Heart right ventricle (tissue), 16 donors: ENCODE data around the gene PCMT1. TPM values are rescaled to one million over a fixed set of nuclear protein-coding genes. Genes with fewer than 3 reads are reported as not detected.
A peak's percentile ranks its signal among the peaks of the same experiment; 100 is the strongest.
"Not testable (repeated sequence)": the region's sequence is repeated elsewhere in the genome, so short reads cannot be mapped to it uniquely, and the experiment has no call there.

Experiments used
- ATAC-seq, 8 donors: fragments of 200-7000 bp; cut with Tn5 transposase; one replicate each; pipeline ENCODE4 v1.9.1; 2020; ENCODE audit warnings: mild to moderate bottlenecking in 8 of 8, moderate library complexity in 8 of 8, moderate number of reproducible peaks in 1 of 8
- DNase-seq, 2 donors: peaks; one replicate each; pipeline ENCODE4 v3.0.0-alpha.2; 2020
- H3K27ac ChIP-seq, 10 donors: fragments of 200-600 bp; sonication (generic) in 2 of 10; one replicate each; pipeline versions ENCODE4 v1.5.0 to v1.8.0; 2020 to 2022; ENCODE audit warnings: mild to moderate bottlenecking in 3 of 10
- H3K27me3 ChIP-seq, 7 donors: fragments of 200-600 bp; one replicate each; pipeline ENCODE4 v1.8.0; 2021 to 2022; ENCODE audit warnings: mild to moderate bottlenecking in 2 of 7
- H3K36me3 ChIP-seq, 9 donors: fragments of 200-600 bp; sonication (generic) in 1 of 9; one replicate each; pipeline versions ENCODE4 v1.5.0 to v1.8.0; 2020 to 2022; ENCODE audit warnings: mild to moderate bottlenecking in 2 of 9
- H3K4me1 ChIP-seq, 9 donors: fragments of 200-600 bp; sonication (generic) in 1 of 9; one replicate each; pipeline versions ENCODE4 v1.5.0 to v1.8.0; 2020 to 2022; ENCODE audit warnings: mild to moderate bottlenecking in 4 of 9
- H3K4me3 ChIP-seq, 10 donors: fragments of 200-600 bp; sonication (generic) in 2 of 10; one replicate each; pipeline versions ENCODE4 v1.5.0 to v1.8.0; 2020 to 2022; ENCODE audit warnings: mild to moderate bottlenecking in 7 of 10, moderate library complexity in 2 of 10
- H3K9me3 ChIP-seq, 11 donors: fragments of 200-600 bp in 10 of 11; sonication (generic) in 2 of 11; one replicate each; pipeline versions ENCODE4 v1.5.0 to v1.8.0; 2013 to 2022; ENCODE audit warnings: mild to moderate bottlenecking in 2 of 11, control low read depth in 1 of 11, moderate library complexity in 1 of 11
- WGBS, 2 donors: extraction: QIAGEN DNeasy Blood & Tissue Kit; methylation state at CpG; one replicate each; pipeline ENCODE4 v1.1.7; 2013; ENCODE audit warnings: inconsistent platforms in 1 of 2; 5-methylcytosine and 5-hydroxymethylcytosine counted together
- intact Hi-C, 10 donors: fragments of 100-400 bp; cut with DNase I; formaldehyde crosslinking; loops; one replicate each; pipeline versions ENCODE4 v1.11.1 to v1.14.2; 2022
- polyA plus RNA-seq, 2 donors: library from polyadenylated mRNA; stranded (reverse); fragments of 200-250 nt; gene quantifications; one replicate each; pipeline ENCODE4 v1.2.3, GENCODE V29; 2013
- total RNA-seq, 10 donors: library from RNA; stranded (reverse); fragmentation: NEBNext Ultra II Directional in 3 of 10; extraction: Animal tissue kit (Norgen Biotek cat#: 25700) in 3 of 10; gene quantifications; one replicate each; pipeline versions ENCODE4 v1.2.1 to v1.2.4, GENCODE V29; 2021 to 2023
- TF ChIP-seq, protein P1 (sequence below), 9 donors: fragments of 200-600 bp; sonication (generic) in 2 of 9; IDR thresholded peaks; one replicate each; pipeline versions ENCODE4 v1.5.0 to v1.8.0; 2021 to 2022; ENCODE audit warnings: antibody characterized with exemption in 9 of 9, mild to moderate bottlenecking in 5 of 9, moderate library complexity in 1 of 9
- donor health status: Arrhythmogenic right ventricular cardiomyopathy.
- donor health status: ischemic (EF 13 %, LVEDD 7.1; RV severe dilation, severe dysfunction).
- donor health status: healthy with polysubstance abuse.
- donor health status: DM: no; HTN: yes; CAD: no.
- donor health status: DM: no; HTN: no; CAD: no.
- donor health status: ischemic (EF 25% LVEDD 6.9; RV normal size, moderate dysfunction).
- donor health status: ischemic (EF 25% LVEDD 5.7; RV mildly dilated, moderate dysfunction).
- donor health status: healthy.
- donor health status: DM: yes; HTN: yes; CAD: no.
- donor health status: Ischemic cardiomyopathy.
- donor health status: ischemic (EF 35%, LVEDD 5.7; RV mildly dilated, moderate dysfunction).
- donor health status: nonischemic (EF 11% LVEDD 7.7; RV severe dilation, severe dysfunction).
- donor health status: DM: yes; HTN: yes; CAD: no.
- donor health status: PGD.
- donor health status: ischemic (EF 29% LVEDD 5.4; RV normal size, mild dysfunction).
- donor health status: nonischemic (EF 23%, LVEDD 6.1; RV moderate dilation, normal function).

The PCMT1 gene
- total and polyA plus RNA-seq, 12 donors: 33.3 to 178 (median 151) TPM

DNA sequence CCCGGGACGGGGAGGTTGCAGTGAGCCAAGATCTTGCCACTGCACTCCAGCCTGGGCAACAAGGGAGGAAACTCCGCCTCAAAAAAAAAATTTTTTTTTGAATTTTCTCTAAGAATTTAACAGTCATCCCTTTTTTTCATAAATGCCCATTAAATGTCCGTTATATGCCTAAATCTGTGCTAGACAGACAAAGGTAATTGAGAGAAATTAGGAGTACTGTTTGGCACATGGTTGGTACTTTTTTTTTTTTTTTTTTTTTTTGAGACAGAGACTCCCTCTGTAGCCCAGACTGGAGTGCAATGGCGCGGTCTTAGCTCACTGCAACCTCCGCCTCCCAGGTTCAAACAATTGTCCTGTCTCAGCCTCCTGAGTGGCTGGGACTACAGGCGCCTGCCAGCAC lies 1.7 kb downstream of the PCMT1 start:
- Histone ChIP-seq H3K36me3 (peaks cover 0 to 3% (median 0%) of the 10 kb centered on the region in 9 donors), H3K27me3 (no peaks in the 10 kb centered on the region), H3K27ac (peak overlapping the region in 3 of 10 donors; percentile 26 to 96 (median 94)), H3K4me1 (peaks cover 0 to 63% (median 45%) of the 10 kb centered on the region in 9 donors), H3K9me3 (no peaks in the 10 kb centered on the region), H3K4me3 (peak overlapping the region in 6 of 10 donors; percentile 87 to 100 (median 98))
- no peak for DNase-seq
- TF ChIP-seq, protein P1, sequence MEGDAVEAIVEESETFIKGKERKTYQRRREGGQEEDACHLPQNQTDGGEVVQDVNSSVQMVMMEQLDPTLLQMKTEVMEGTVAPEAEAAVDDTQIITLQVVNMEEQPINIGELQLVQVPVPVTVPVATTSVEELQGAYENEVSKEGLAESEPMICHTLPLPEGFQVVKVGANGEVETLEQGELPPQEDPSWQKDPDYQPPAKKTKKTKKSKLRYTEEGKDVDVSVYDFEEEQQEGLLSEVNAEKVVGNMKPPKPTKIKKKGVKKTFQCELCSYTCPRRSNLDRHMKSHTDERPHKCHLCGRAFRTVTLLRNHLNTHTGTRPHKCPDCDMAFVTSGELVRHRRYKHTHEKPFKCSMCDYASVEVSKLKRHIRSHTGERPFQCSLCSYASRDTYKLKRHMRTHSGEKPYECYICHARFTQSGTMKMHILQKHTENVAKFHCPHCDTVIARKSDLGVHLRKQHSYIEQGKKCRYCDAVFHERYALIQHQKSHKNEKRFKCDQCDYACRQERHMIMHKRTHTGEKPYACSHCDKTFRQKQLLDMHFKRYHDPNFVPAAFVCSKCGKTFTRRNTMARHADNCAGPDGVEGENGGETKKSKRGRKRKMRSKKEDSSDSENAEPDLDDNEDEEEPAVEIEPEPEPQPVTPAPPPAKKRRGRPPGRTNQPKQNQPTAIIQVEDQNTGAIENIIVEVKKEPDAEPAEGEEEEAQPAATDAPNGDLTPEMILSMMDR (IDR thresholded peaks at IDR 0.05): no peak
- intact Hi-C loops: no loop called here
- 83 to 96% methylated on average over 8 of the region's 8 CpGs for WGBS, 2 donors
- ATAC-seq: no peak

DNA sequence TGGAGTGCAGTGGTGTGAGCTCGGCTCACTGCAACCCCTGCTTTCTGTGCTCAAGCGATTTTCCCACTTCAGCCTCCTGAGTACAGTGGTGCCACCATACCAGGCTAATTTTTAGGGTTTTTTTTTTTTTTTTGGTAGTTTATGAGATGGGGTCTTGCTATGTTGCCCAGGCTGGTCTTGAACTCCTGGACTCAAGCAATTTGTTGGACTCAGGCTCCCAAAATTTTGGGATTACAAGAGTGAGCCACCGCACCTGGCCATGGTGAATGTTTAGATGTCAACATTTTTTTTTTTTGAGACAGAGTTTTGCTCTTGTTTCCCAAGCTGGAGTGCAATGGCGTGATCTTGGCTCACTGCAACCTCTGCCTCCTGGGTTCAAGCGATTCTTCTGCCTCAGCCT lies 2.4 kb downstream of the PCMT1 start:
- H3K36me3 ChIP-seq, intact Hi-C loops, ATAC-seq, H3K4me3 ChIP-seq, DNase-seq, H3K27me3 ChIP-seq, H3K9me3 ChIP-seq: not testable (repeated sequence)
- H3K4me1 ChIP-seq: peaks cover 0 to 65% (median 43%) of the 10 kb centered on the region in 9 donors
- 98 to 100% methylated on average over 5 of the region's 5 CpGs for WGBS, 2 donors
- peak overlapping the region in 1 of 10 donors; percentile 66 for H3K27ac ChIP-seq

DNA sequence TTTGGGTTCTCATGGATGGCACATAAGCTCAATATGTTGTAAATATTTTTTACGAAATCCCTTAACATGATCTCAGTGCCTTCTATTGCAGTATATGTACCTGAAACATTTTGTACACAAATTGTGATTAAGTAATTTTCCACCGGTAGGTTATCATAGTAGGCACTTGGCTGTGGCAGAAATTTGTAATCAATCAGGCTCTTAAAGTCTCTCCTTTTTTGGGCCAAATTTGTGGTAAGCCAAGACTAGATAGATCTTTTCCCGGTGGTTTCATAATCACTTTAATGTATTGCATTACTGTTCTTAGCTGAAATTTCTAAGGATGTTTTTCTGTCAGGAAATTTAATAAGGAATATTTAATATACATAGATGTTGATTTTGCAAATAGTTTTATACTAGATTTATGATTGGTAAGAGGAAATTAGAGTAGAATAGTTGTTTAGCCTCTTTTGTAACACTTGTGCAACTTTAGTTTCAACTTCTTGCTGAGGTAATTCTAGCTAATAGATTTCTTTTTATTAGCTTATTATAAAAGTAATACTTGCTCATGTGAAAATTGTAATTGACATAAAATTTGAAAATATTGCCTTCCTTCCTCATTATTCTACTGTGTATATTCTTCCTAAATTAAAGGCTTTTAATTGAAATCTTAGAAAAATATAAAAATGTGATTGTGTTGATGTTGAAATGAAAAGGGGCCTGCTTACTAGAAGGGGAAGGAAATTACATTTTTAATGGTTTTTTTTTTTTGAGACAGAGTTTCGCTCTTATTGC lies 3.2 kb downstream of the PCMT1 start:
- Histone ChIP-seq H3K27ac (peak overlapping the region in 1 of 10 donors; percentile 66), H3K9me3 (no peaks in the 10 kb centered on the region), H3K4me1 (peaks cover 0 to 72% (median 42%) of the 10 kb centered on the region in 9 donors), H3K27me3 (no peaks in the 10 kb centered on the region), H3K36me3 (peaks cover 0 to 12% (median 0%) of the 10 kb centered on the region in 9 donors), H3K4me3 (no peak overlapping the region)
- WGBS, 2 donors: 85 to 92% methylated on average over 4 of the region's 4 CpGs
- TF ChIP-seq, protein P1 (IDR thresholded peaks at IDR 0.05): no peak
- DNase-seq: no peak
- ATAC-seq: no peak
- intact Hi-C loops: no loop called here

GRCh38 chr6:149753374-149753637 lies 3.8 kb downstream of the PCMT1 start:
- H3K9me3 ChIP-seq, ATAC-seq, H3K4me3 ChIP-seq, H3K27me3 ChIP-seq, intact Hi-C loops, DNase-seq: not testable (repeated sequence)
- Histone ChIP-seq H3K27ac (peak overlapping the region in 1 of 10 donors; percentile 66), H3K36me3 (peaks cover 0 to 12% (median 0%) of the 10 kb centered on the region in 9 donors), H3K4me1 (peaks cover 0 to 75% (median 42%) of the 10 kb centered on the region in 9 donors)
- WGBS, 2 donors: 92 to 100% methylated on average over 3 of the region's 3 CpGs

DNA sequence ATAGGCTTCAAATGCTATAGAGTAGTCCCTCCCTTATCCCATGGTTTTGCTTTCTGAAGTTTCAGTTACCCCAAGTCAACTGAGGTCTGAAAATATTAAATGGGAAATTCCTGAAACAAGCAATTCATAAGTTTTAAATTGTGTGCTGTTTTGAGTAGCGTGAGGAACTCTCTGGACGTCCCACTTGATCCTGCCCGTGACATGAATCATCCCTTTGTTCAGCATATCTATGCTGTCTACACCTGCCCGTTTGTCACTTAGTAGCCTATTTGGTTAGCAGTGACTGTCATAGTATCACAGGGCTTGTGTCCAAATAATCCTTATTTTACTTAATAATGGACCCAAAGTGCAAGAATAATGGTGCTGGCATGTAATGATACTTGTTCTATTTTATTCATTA lies 5.0 kb downstream of the PCMT1 start:
- H3K9me3 ChIP-seq: no peaks in the 10 kb centered on the region
- no peak overlapping the region for H3K4me3 ChIP-seq
- ATAC-seq: no peak
- TF ChIP-seq, protein P1 (IDR thresholded peaks at IDR 0.05): no peak
- peaks cover 0 to 72% (median 42%) of the 10 kb centered on the region in 9 donors for H3K4me1 ChIP-seq
- WGBS, 2 donors: 67% methylated on average over 4 of the region's 4 CpGs
- no peak overlapping the region for H3K27ac ChIP-seq
- no peak for DNase-seq
- H3K27me3 ChIP-seq: no peaks in the 10 kb centered on the region
- peaks cover 0 to 21% (median 0%) of the 10 kb centered on the region in 9 donors for H3K36me3 ChIP-seq
- intact Hi-C loops: no loop called here
